ENCODE measurements around the gene HLA-F.

The HLA-F gene

DNA sequence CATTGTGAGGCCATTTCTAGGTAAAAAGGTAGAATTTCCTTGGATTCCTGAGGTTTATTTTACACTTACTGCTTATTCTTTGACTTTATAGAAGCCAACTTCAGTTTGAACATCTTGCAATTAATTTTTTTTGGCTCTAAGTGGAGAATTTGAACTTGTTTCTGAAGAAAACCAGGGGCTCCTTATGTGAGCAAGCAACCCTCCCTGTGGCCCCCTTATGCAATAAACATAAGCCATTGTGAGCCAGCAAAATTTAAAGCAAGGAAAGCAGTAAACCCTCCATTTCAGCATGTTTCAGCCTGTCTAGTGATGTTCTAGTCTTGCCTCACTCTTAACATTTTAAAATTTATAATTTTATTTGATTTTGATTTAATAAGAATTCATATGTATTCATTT is 5.6 kb downstream of the HLA-F start:
- Histone ChIP-seq H3K9me3 (no peaks in the 10 kb centered on the region), H3K4me3 (no peak overlapping the region), H3K4me1 (no peaks in the 10 kb centered on the region), H3K27me3 (ENCODE audit: low read depth) (no peaks in the 10 kb centered on the region), H3K36me3 (replicated peaks) (no peaks in the 10 kb centered on the region)
- in situ Hi-C loops (cut with MboI; ENCODE audit: low sequenced_read_pairs) = no loop called here
- no peak for DNase-seq (ENCODE audit: low spot score in 2 of 2)

DNA sequence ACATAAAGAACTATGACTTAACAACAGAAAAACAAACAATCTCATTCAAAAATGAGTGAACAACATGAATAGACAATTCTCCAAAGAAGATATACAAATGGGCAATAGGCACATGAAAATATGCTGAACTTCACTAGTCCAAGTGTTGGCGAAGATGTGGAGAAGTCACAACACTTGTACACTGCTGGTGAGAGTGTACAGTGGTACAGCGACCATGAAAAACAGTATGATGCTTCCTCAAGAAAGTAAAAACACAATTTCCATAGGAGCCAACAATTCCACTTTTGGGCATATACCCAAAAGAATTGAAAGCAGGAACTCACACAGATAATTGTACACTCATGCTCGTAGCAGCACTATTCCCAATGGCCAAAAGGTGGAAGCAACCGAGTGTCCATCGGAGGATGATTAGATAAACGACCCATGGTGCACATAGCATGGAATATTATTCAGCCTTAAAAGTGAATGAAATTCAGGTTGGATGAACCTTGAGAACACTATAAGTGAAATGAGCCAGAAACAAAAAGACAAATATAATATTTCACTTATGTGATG is 6.6 kb downstream of the HLA-F start:
- Histone ChIP-seq H3K36me3 (replicated peaks) (no peaks in the 10 kb centered on the region), H3K9me3 (no peaks in the 10 kb centered on the region), H3K27me3 (ENCODE audit: low read depth) (no peaks in the 10 kb centered on the region), H3K4me3 (no peak overlapping the region), H3K4me1 (no peaks in the 10 kb centered on the region)
- in situ Hi-C loops (cut with MboI; ENCODE audit: low sequenced_read_pairs) = no loop called here
- no peak for DNase-seq (ENCODE audit: low spot score in 2 of 2)

DNA sequence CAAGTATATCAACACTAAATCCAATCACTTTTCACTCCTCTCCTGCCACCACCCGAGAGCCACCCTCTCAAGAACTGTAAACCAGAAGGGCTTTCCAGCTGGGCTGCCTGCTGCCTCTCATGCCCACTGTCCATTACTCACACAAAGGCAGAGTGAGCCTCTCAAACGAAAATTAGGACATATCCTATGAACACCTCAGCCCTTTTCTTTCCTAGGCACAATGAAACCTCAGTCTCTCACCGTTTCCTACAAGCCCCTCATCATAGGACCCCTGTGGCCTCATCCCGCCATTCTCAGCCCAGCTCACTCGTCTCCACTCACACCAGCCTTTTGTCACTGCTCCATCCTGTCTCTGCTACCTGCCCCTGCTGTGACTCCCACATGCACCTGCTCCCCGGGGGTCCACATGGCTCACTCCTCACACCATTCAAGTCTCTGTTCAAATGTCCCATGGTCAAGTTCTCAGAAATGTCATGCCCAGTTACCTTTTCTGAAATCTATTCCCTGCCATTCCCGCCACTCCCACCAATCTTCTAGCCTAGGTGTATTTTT is 7.4 kb downstream of the HLA-F start:
- no peaks in the 10 kb centered on the region for H3K36me3 ChIP-seq (replicated peaks)
- in situ Hi-C loops (cut with MboI; ENCODE audit: low sequenced_read_pairs) = no loop called here
- H3K27me3 ChIP-seq (ENCODE audit: low read depth) = no peaks in the 10 kb centered on the region
- no peaks in the 10 kb centered on the region for H3K9me3 ChIP-seq
- no peak for DNase-seq (ENCODE audit: low spot score in 2 of 2)
- no peaks in the 10 kb centered on the region for H3K4me1 ChIP-seq
- H3K4me3 ChIP-seq = no peak overlapping the region

DNA sequence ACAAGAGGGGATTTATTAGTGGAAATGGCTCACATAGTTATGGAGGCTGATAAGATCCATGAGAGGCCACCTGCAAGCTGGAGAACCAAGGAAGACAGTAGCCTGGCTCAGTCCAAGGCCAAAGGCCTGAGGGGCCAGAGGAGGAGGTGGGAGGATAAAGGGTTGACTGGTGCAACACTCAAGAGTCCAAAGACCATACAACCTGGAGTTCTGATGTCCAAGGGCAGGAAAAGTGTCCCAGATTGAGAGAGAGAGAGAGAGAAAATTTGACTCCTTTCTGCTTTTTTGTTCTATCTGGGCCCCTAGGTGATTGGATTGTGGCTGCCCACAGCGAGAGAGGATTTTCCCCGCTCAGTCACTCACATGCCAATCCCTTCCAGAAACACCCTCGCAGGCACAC is 8.0 kb downstream of the HLA-F start:
- no peaks in the 10 kb centered on the region for H3K36me3 ChIP-seq (replicated peaks)
- H3K27me3 ChIP-seq (ENCODE audit: low read depth) = no peaks in the 10 kb centered on the region
- no peak overlapping the region for H3K4me3 ChIP-seq
- no peak for DNase-seq (ENCODE audit: low spot score in 2 of 2)
- no peaks in the 10 kb centered on the region for H3K9me3 ChIP-seq
- in situ Hi-C loops (cut with MboI; ENCODE audit: low sequenced_read_pairs) = no loop called here
- H3K4me1 ChIP-seq = no peaks in the 10 kb centered on the region

DNA sequence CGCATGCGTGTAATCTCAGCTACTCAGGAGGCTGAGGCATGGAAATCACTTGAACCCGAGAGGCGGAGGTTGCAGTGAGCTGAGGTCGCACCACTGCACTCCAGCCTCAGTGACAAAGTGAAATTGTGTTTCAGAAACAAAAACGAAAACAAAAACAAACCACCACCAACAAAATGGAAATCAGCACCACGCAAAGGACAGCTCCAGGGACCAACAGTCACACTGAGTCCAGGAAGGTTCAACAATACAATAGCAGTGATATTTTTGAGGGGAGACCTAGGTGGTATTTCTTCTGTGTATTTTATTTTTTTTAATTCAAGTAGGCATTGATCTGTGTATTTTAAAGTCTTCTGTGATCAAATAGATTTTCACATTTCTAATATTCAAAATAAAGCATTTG is 9.8 kb downstream of the HLA-F start:
- in situ Hi-C loops (cut with MboI; ENCODE audit: low sequenced_read_pairs) = no loop called here
- Histone ChIP-seq H3K4me3 (no peak overlapping the region), H3K9me3 (no peaks in the 10 kb centered on the region), H3K27me3 (ENCODE audit: low read depth) (no peaks in the 10 kb centered on the region), H3K4me1 (no peaks in the 10 kb centered on the region), H3K36me3 (replicated peaks) (no peaks in the 10 kb centered on the region; the same call in 1 of the 2 replicates)
- DNase-seq (ENCODE audit: low spot score in 2 of 2) = no peak

DNA sequence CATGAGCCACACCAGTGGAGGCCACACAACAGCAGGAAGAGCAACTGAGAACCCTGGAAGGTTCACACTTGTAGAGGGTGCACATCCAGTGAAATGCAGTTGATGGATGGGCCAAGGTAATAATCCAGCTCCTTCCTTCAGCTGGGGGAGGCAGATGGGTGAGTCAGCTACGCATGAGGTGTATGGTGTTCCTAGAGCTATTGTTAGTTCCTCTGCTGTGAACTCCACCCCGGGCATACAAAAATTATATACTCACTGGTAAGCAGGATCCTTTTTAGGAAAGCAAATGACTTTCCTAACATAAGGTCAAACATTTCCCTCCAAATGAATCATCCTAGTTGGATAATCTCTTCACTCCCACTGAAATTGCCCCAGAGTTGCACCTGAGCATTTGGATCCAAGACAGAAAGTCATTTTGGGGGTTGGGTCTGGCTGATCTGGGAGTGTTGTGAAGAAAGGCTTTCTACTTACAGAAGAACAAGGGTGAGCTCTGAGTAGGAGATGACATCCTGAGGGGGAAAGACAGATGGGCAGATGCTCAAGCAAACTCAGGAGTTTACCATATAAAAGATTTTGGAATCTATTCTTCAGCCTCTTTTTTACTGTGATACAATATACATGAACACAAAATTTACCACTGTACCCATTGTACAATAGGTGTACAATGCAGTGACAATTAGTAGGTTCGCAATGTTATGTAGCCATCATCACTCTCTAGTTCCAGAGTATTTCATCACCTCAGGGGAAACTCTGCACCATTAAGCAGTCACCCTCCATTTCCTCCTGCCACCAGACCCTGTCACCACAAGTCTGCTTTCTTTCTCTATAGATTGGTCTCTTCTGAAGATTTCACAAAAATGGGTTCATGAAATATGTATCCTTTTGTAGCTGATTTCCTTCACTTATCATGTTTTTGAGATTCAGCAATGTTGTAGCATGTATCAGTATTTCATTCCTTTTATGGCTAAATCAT is 11.1 kb downstream of the HLA-F start:
- H3K9me3 ChIP-seq = no peaks in the 10 kb centered on the region
- in situ Hi-C loops (cut with MboI; ENCODE audit: low sequenced_read_pairs) = loop anchor here (5.0 kb wide), 1 partner anchor 103 kb away; no protein-coding TSS in a partner anchor
- no peaks in the 10 kb centered on the region for H3K4me1 ChIP-seq
- no peaks in the 10 kb centered on the region for H3K27me3 ChIP-seq (ENCODE audit: low read depth)
- no peak overlapping the region for H3K4me3 ChIP-seq
- no peaks in the 10 kb centered on the region; the same call in 1 of the 2 replicates for H3K36me3 ChIP-seq (replicated peaks)
- DNase-seq (ENCODE audit: low spot score in 2 of 2) = no peak

DNA sequence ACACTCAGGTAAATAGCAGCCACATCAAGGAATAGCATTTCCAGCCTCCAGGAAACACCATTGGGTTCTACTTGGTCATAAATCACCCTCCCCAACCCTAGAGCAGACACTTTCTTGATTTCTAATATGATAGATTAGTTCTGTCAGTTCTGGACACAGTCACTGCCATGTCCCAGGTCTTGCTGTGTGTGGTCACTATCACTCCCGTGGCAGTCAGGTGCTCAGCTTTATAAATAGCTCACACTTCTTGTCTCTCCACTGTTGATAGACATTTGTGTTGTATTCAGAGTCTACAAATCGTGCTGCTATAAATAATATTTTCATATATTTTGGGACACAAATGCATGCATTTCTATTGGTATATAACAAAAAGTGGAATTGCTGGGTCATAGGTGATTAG is 13.3 kb downstream of the HLA-F start:
- no peak for DNase-seq (ENCODE audit: low spot score in 2 of 2)
- no peaks in the 10 kb centered on the region; the same call in 1 of the 2 replicates for H3K36me3 ChIP-seq (replicated peaks)
- H3K4me3 ChIP-seq = no peak overlapping the region
- no peaks in the 10 kb centered on the region for H3K9me3 ChIP-seq
- no peaks in the 10 kb centered on the region for H3K4me1 ChIP-seq
- H3K27me3 ChIP-seq (ENCODE audit: low read depth) = no peaks in the 10 kb centered on the region
- in situ Hi-C loops (cut with MboI; ENCODE audit: low sequenced_read_pairs) = loop anchor here (5.0 kb wide), 1 partner anchor 101 kb away; no protein-coding TSS in a partner anchor

DNA sequence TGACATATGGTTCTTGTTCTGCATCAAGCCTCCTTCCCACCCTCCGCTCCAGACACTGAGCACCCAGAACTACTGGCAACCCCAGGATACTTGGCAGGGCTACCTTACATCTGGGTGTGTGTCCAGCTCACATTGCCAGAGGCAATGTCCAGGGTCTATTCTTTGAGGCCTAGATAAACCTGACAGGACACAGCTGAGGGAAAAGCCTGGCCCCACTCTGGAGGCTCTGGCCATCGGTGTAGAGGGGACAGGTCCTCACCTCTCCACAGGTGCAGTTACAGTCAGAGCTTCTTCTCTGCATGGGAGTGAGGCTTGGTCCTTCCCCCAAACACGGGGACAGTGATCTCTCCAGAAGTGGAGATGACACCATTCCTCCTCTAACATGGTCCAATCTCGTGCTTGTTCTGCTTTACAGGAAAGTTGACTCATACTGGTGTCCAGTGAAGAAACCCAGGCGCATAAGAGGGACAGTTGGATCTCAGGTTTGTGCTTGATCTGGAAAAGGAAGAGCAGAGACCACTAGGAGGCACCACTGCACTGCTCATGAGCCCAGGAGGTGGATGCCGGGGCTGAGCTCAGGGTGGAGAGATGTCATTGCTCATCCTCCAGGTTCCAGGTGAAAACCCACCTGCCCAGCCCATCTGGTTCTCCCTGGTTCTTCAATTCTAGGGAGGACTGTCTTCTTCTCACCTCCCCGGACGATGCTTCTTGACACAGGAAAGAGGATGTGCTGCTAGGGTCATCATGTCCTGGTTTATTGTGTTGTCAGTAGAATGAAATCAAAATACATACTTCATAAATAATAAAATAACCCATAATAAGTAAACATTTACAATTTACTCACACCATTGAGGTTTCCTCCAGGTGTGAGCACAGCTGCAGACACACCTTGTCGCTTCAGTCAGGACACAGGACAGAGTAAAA is 14.7 kb downstream of the HLA-F start:
- Histone ChIP-seq H3K9me3 (no peaks in the 10 kb centered on the region), H3K36me3 (replicated peaks) (no peaks in the 10 kb centered on the region; the same call in 1 of the 2 replicates), H3K4me3 (no peak overlapping the region), H3K27me3 (ENCODE audit: low read depth) (no peaks in the 10 kb centered on the region), H3K4me1 (no peaks in the 10 kb centered on the region)
- in situ Hi-C loops (cut with MboI; ENCODE audit: low sequenced_read_pairs) = loop anchor here (5.0 kb wide), 1 partner anchor 99 kb away; no protein-coding TSS in a partner anchor
- DNase-seq (ENCODE audit: low spot score in 2 of 2) = peak; percentile 52 to 70

DNA sequence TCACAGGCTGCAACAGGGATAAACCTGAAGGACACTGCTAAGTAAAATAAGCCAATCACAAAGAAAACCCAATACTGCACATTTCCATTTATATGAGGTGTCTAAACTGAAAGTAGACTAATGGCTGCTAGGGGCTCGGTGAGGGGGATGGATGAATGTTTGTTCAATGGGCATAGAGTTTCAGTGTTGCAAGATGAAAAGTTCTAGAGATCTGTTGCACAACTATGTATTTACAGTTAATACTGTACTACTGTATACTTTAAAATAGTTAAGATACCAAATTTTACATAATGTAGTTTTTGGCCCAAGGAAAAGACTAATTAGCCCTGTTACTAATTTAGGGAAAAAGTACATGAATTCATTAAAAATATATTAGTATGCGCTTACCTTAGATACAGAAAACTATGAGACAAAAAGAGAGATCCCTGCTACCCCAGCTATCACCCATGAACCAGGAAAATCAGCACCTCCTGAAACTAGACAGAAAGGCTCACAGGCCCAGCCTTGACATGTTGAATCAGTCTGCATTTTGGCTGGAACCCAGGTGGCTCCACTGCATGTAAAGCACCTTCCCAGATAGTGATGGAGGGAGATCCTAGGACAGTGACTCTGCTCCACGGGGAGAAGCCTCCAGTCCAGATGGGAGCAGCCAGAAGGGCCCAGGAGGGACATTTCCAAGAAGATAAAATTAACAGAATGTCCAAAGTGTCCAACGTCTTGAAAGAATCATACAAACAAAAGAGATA is 16.1 kb downstream of the HLA-F start:
- Histone ChIP-seq H3K4me1 (no peaks in the 10 kb centered on the region), H3K9me3 (no peaks in the 10 kb centered on the region), H3K36me3 (replicated peaks) (no peaks in the 10 kb centered on the region; the same call in 1 of the 2 replicates), H3K27me3 (ENCODE audit: low read depth) (no peaks in the 10 kb centered on the region), H3K4me3 (no peak overlapping the region)
- DNase-seq (ENCODE audit: low spot score in 2 of 2) = no peak
- in situ Hi-C loops (cut with MboI; ENCODE audit: low sequenced_read_pairs) = loop anchor here (5.0 kb wide), 1 partner anchor 98 kb away; no protein-coding TSS in a partner anchor

DNA sequence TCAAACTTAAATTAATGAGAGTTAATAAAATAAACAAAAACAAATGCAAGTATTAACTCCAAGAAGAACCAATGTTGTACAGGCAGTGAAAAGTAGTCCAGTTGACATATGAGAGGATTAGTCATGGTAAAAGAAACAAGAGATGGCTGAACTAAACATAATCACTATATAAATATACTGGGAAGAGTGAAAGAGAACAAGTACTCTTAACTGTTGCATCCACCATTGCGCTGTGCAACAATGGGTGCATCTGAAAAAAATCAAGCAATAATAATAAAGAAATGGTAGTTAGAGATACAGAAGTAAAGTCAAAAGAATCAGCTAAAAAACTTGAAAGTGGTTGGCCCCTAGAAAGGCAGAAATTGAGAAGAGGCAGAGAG is 16.6 kb downstream of the HLA-F start:
- H3K4me3 ChIP-seq = no peak overlapping the region
- no peak for DNase-seq (ENCODE audit: low spot score in 2 of 2)
- no peaks in the 10 kb centered on the region for H3K4me1 ChIP-seq
- no peaks in the 10 kb centered on the region for H3K9me3 ChIP-seq
- no peaks in the 10 kb centered on the region; the same call in 1 of the 2 replicates for H3K36me3 ChIP-seq (replicated peaks)
- H3K27me3 ChIP-seq (ENCODE audit: low read depth) = no peaks in the 10 kb centered on the region
- in situ Hi-C loops (cut with MboI; ENCODE audit: low sequenced_read_pairs) = loop anchor here (5.0 kb wide), 1 partner anchor 97 kb away; no protein-coding TSS in a partner anchor

DNA sequence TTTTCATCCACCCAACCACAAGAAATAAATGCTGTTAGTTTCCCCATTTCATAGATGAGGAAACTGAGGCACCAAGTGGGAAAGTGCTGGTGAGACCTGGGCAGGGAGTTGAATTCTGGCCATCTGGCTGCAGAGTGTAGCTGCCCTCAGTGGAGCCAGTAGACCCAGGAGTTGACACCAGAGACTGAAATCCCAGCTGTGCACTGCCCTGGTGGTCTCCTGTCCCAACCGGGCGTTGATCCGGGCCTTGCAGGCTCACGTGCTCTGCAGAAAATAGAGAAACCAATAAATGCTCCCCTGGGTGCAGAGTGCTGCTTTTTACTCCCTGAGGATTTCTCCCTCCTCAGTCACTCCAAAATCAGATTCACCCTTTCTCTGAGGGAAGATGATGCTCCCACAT is 18.4 kb downstream of the HLA-F start:
- no peaks in the 10 kb centered on the region for H3K4me1 ChIP-seq
- no peak overlapping the region for H3K4me3 ChIP-seq
- H3K36me3 ChIP-seq (replicated peaks) = no peaks in the 10 kb centered on the region; the same call in 1 of the 2 replicates
- in situ Hi-C loops (cut with MboI; ENCODE audit: low sequenced_read_pairs) = no loop called here
- DNase-seq (ENCODE audit: low spot score in 2 of 2) = no peak
- H3K9me3 ChIP-seq = no peaks in the 10 kb centered on the region
- H3K27me3 ChIP-seq (ENCODE audit: low read depth) = no peaks in the 10 kb centered on the region

DNA sequence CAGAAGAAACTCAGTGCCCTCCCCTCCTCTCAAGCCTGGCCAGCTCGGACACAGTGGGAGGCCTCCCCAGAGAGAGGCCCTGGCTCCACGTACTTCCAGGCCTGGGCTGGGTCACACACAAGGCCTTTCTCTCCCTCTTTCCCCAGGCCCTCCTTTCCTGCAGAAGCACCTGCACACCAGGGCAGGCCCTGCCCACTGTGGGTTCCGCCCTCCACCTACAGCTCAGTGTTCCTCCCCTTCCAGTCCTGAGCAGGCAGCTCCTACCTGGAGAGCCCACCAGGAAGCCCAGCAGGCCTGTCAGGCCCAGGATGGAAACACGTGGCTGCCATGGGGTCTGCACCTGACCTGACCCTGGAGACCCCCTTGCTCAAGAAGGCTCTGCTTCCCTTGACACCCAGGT is 18.9 kb downstream of the HLA-F start:
- in situ Hi-C loops (cut with MboI; ENCODE audit: low sequenced_read_pairs) = no loop called here
- no peak for DNase-seq (ENCODE audit: low spot score in 2 of 2)

More for the DNA sequence above, 18.9 kb downstream of the HLA-F start:
- Histone ChIP-seq H3K4me3 (no peak overlapping the region), H3K9me3 (no peaks in the 10 kb centered on the region), H3K36me3 (replicated peaks) (no peaks in the 10 kb centered on the region; the same call in 1 of the 2 replicates), H3K27me3 (ENCODE audit: low read depth) (no peaks in the 10 kb centered on the region), H3K4me1 (no peaks in the 10 kb centered on the region)
